ENCODE results near the gene LCOR.

LCOR gene

DNA sequence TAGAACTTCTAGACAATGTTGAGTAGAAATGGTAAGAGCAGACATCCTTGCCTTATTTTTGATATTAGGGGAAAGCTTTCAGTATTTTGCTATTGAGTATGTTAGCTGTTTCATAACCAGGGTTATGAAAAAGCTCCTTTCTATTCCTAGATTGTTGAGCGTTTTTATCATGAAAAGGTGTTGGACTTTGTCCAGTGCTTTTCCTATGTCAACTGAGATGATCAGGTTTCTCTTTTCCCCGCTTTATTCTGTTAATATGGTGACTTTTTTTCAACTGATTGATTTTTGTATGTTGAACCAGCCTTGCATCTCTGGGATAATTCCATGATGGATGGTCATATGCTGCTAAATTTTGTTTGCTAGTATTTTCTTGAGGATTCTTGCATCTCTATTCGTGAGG lies 58.5 kb downstream of the LCOR start:
- no peak for FAIRE-seq

GRCh38 chr10:96891840-96892239 lies 59.7 kb downstream of the LCOR start:
- no peak for FAIRE-seq

DNA sequence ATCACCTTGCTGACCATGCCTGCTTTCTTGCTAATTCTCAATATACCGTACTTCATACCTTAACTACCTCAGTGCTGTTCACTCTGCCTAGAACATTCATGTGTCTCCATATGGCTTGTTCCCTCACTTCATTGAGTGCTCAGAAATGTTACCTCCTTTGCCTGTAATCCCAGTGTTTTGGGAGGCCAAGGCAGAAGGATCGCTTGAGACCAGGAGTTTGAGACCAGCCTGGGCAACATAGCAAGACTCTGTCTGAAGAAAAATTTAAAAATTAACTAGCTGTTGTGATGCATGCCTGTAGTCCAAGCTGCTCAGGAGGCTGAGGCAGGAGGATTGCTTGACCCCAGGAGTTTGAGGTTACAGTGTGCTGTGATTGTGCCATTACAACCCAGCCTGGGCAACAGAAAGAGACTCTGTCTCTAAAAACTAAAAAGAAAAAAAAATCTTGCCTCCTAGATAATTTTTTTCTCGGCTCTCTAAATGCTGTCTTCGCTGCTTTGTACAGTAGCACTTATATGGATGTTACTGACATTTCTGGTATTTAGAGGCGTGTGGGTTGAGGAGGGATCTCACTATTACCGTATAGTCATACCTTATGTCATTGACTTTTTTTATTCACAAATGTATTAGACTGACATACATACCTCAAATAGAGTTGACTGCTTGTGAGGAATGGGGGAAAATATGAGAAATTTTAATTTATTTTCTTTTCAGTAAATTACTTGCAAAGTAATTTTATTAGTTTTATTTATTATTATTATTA lies 63.7 kb downstream of the LCOR start:
- no peak for FAIRE-seq

- FAIRE-seq = no peak
Measured at GRCh38 chr10:96896884-96897589, 64.9 kb downstream of the LCOR start.

- FAIRE-seq = no peak
Measured at GRCh38 chr10:96902117-96902516, 70.0 kb downstream of the LCOR start.

GRCh38 chr10:96902731-96903358 lies 70.7 kb downstream of the LCOR start:
- no peak for FAIRE-seq

- FAIRE-seq = no peak
Measured at GRCh38 chr10:96904648-96905047, 72.5 kb downstream of the LCOR start.

- FAIRE-seq = no peak
Measured at GRCh38 chr10:96906864-96907263, 74.8 kb downstream of the LCOR start.

DNA sequence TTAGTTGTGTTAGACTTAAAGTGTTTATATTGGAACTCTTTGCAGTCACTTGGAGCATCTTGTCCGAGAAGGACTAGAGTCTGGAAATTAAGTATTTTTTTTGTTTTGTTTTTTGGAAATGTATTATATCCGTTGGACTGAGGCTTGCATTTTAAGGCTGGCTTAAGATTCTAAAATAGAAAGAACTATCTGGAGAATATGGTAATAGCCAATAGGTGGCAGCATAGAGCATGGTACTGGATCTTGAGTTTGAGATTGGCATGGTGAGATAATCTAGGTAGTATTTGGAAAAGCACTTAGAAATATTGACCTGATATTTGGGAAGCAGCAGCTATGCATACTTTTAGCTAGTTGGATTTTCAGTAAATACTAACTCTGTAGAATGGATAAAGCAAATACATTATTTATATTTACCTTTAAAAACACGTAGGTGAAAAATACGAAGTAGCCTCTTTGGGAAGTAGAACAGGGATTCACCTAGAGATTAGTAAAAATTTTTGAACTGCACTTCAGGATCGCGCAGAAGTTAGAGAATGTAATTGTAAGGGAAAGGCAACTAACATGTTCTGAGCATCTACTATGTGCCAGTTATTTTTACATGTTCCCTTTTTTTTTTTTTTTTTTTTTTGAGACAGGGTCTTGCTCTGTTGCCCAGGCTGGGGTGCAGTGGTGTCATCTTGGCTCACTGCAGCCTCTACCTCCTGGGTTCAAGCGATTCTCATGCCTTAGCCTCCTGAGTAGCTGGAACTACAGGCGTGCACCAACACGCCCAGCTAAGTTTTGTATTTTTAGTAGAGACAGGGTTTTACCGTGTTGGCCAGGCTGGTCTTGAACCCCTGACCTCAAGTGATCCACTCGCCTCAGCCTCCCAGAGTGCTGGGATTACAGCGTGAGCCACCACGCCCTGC lies 78.6 kb downstream of the LCOR start:
- FAIRE-seq = peak; percentile 88

DNA sequence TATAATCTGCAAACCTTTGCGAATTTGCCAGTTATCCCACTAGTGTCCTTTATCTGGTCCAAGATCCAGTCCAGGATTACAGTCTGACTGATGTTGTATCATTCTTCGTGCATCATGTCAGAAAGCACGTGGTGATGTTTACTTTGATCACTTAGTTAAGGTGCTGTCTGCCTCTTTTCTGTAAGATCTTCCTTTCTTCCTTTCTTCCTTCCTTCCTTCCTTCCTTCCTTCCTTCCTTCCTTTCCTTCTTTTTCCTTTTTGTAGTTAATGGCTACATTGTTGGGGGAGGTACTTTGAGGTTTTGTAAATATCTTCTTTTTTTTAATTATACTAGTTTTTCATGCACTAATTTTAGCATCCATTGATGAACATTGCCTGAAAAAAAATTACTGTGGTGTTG lies 80.3 kb downstream of the LCOR start:
- FAIRE-seq = no peak

DNA sequence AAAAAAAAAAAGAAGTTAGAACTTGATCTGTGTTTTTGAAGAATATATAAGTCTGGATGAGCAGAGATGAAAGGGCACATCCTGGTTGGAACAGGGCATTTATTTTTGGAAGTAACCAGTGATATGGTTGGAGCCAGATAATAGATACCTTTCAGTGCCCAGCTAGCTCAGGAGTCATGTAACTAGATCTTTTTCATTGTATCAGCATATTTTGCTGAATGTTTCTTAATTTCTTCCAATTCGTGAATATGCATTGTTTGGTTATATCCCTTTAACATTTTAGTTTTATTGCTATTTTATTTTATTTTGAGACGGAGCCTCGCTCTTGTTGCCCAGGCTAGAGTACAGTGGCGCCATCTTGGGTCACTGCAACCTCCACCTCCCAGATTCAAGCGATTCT lies 81.8 kb downstream of the LCOR start:
- no peak for FAIRE-seq

GRCh38 chr10:96917628-96918027 lies 85.5 kb downstream of the LCOR start:
- no peak for FAIRE-seq

DNA sequence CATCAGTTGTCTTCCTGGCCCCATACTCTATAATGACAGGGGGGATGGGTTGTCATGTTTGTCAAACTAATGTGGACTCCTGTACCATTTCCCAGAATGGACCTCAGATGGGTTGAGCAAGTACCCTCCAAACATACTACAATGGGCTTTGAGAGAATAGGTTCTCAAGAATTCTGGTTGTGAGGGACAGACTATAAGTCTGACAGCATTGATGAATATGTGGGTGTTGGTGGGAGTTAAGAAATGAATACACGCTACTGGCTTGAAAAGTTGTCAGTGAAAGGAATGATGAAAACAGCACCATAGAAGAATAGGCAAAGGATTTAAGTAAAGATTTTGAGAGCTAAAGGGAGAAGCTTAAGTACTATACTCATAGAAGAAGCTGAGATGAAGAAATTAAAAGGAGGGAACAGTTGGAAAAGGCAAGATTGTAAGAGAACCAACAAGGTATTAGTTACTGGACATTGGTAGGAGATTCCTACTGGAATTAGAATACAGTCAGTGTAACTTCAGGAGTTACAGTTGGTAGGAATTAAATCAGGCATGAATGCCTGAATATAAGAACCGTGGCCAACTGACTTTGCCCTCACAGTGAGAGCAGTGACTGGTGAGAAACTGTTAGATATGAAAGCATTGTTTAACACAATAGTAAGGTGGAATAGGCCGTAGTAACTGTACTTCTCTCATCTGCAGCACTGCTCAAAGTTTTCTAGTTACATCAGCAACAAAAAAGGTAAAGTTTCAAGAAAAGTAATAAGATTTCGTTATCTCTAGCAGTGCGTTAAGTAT lies 86.3 kb downstream of the LCOR start:
- no peak for FAIRE-seq

GRCh38 chr10:96919785-96920430 lies 87.8 kb downstream of the LCOR start:
- FAIRE-seq = no peak

- no peak for FAIRE-seq
Measured at GRCh38 chr10:96921655-96922054, 89.6 kb downstream of the LCOR start.

GRCh38 chr10:96922978-96923948 lies 91.2 kb downstream of the LCOR start:
- no peak for FAIRE-seq

DNA sequence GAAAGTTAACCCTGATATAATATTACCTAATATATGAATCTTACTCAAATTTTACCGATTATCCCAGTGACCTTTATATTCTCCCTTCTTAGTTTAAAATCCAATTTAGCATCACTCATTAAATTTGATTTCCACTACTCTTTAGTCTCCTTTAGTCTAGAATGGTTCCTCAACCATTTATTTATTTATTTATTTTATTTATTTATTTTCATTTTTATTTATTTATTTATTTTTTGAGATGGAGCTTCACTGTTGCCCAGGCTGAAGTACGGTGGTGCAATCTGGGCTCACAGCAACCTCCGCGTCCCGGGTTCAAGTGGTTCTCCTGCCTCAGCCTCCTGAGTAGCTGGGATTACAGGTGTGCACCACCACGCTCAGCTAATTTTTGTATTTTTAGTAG lies 92.8 kb downstream of the LCOR start:
- FAIRE-seq = no peak

DNA sequence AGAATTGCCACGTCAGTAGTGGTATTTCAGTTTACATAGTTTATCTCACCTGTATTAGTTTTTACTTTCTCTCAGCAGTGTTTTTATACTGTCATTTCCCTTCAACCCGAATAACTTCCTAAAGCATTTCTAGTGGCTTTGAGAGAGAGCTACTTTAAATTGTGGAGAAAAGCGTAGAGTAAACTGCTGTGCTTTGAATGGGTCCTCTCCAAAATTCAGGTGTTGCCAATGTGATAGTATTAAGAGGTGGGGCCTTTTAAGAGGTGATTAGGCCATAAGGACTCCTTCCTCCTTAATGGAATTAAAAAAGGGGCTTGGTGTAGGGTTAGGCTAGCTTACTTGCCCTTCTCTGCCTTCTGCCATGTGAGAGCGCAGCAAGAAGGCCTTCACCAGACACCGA lies 98.4 kb downstream of the LCOR start:
- no peak for FAIRE-seq

DNA sequence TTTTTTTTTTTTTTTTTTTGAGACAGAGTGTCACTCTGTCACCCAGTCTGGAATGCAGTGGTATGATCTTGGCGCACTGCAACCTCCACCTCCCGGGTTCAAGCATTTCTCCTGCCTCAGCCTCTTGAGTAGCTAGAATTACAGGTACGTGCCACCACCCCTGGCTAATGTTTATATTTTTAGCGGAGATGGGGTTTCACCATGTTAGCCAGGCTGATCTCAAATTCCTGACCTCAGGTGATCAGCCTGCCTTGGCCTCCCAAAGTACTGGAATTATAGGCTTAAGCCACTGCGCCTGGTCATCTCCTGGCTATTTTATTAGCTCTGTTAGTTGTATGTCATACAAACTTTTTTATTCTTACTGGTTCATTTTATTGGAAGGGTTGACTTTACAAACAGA lies 103.0 kb downstream of the LCOR start:
- no peak for FAIRE-seq

DNA sequence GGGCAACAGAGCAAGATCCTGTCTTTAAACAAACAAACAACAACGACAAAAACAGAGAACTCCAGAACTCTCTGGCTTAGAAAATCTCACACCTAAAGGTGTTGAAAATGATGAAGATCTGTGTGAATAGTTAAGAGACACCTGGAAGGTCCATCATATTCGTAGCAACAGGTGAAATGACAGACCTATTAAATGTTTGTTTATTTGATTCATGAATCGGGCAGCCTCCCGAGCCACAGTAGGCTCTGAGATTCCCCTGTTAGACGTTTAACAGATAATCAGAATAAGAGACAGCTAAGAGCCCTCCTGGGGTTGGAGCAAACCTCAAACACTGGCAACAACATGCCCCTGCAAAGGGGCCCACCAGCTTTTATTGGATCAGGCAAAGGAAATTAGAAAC lies 103.7 kb downstream of the LCOR start:
- no peak for FAIRE-seq

Data from TTC549 (cell line).